Upper lobe of right lung (tissue), 1 donor: ENCODE results near the gene TEAD1. TPM values are rescaled to one million over a fixed set of nuclear protein-coding genes. Genes with fewer than 3 reads are reported as not detected.

Experiments used
- ATAC-seq: fragments of 200-7000 bp; cut with Tn5 transposase; one replicate; pipeline ENCODE4 v1.9.1; 2020; ENCODE audit warnings: mild to moderate bottlenecking, moderate library complexity
- DNase-seq: peaks from one replicate; pipeline ENCODE4 v3.0.0-alpha.2; 2020
- H3K27ac ChIP-seq: fragments of 200-600 bp; one replicate; pipeline ENCODE4 v1.8.0; 2022
- H3K27me3 ChIP-seq: fragments of 200-600 bp; one replicate; pipeline ENCODE4 v1.8.0; 2022; ENCODE audit warnings: mild to moderate bottlenecking
- H3K36me3 ChIP-seq: fragments of 200-600 bp; one replicate; pipeline ENCODE4 v1.8.0; 2022
- H3K4me1 ChIP-seq: fragments of 200-600 bp; one replicate; pipeline ENCODE4 v1.8.0; 2022
- H3K4me3 ChIP-seq: fragments of 200-600 bp; one replicate; pipeline ENCODE4 v1.8.0; 2022; ENCODE audit warnings: mild to moderate bottlenecking
- H3K9me3 ChIP-seq: fragments of 200-600 bp; one replicate; pipeline ENCODE4 v1.8.0; 2022
- CTCF ChIP-seq: fragments of 200-600 bp; IDR thresholded peaks from one replicate; pipeline ENCODE4 v1.8.0; 2022; ENCODE audit warnings: antibody characterized with exemption
- intact Hi-C: fragments of 100-400 bp; cut with DNase I; formaldehyde crosslinking; loops from one replicate; pipeline ENCODE4 v1.11.0; 2022
- total RNA-seq: library from RNA; stranded (reverse); fragmentation: NEBNext Ultra II Directional; extraction: Animal tissue kit (Norgen Biotek cat#: 25700); gene quantifications from one replicate; pipeline ENCODE4 v1.2.1, GENCODE V29; 2021
- donor health status: DM: no; HTN: yes; CAD: no; lungs with severe emphysema.

The TEAD1 gene
- total RNA-seq, 1 donor from 2014 or later: 72.3 TPM

GRCh38 chr11:12834630-12835029 is 160.4 kb downstream of the TEAD1 start:
- peaks cover 5% of the 10 kb centered on the region for H3K4me1 ChIP-seq
- intact Hi-C loops: no loop called here
- ATAC-seq: no peak
- H3K27ac ChIP-seq: no peak overlapping the region
- no peaks in the 10 kb centered on the region for H3K27me3 ChIP-seq
- H3K9me3 ChIP-seq: no peaks in the 10 kb centered on the region
- no peak for TF ChIP-seq CTCF
- no peak overlapping the region for H3K4me3 ChIP-seq
- no peaks in the 10 kb centered on the region for H3K36me3 ChIP-seq
- no peak for DNase-seq

- intact Hi-C loops: no loop called here
- ATAC-seq: peak; percentile 75
- DNase-seq: peak; percentile 74
- no peaks in the 10 kb centered on the region for H3K27me3 ChIP-seq
- peaks cover 5% of the 10 kb centered on the region for H3K4me1 ChIP-seq
- H3K9me3 ChIP-seq: no peaks in the 10 kb centered on the region
- H3K27ac ChIP-seq: no peak overlapping the region
- H3K4me3 ChIP-seq: no peak overlapping the region
- H3K36me3 ChIP-seq: no peaks in the 10 kb centered on the region
- no peak for TF ChIP-seq CTCF
Measured at GRCh38 chr11:12835286-12835685, 161.1 kb downstream of the TEAD1 start.

GRCh38 chr11:12838463-12839123 is 164.4 kb downstream of the TEAD1 start:
- H3K27ac ChIP-seq: no peak overlapping the region

GRCh38 chr11:12840871-12841660 is 166.8 kb downstream of the TEAD1 start:
- DNase-seq: no peak
- peaks cover 18% of the 10 kb centered on the region for H3K4me1 ChIP-seq
- no peak for ATAC-seq
- H3K27ac ChIP-seq: no peak overlapping the region
- TF ChIP-seq CTCF: no peak
- intact Hi-C loops: no loop called here
- H3K4me3 ChIP-seq: no peak overlapping the region
- H3K9me3 ChIP-seq: no peaks in the 10 kb centered on the region
- no peaks in the 10 kb centered on the region for H3K27me3 ChIP-seq
- no peaks in the 10 kb centered on the region for H3K36me3 ChIP-seq

More at GRCh38 chr11:12838463-12839123, 164.4 kb downstream of the TEAD1 start:
- H3K36me3 ChIP-seq: no peaks in the 10 kb centered on the region
- no peaks in the 10 kb centered on the region for H3K9me3 ChIP-seq
- H3K4me3 ChIP-seq: peak overlapping the region; percentile 21
- H3K27me3 ChIP-seq: no peaks in the 10 kb centered on the region
- TF ChIP-seq CTCF: no peak
- ATAC-seq (no peak), DNase-seq (no peak)
- intact Hi-C loops: no loop called here
- peaks cover 13% of the 10 kb centered on the region for H3K4me1 ChIP-seq

GRCh38 chr11:12841946-12842630 is 167.9 kb downstream of the TEAD1 start:
- peak; percentile 64 for ATAC-seq
- Histone ChIP-seq H3K27ac (peak overlapping the region; percentile 38), H3K27me3 (no peaks in the 10 kb centered on the region), H3K4me3 (no peak overlapping the region), H3K36me3 (no peaks in the 10 kb centered on the region), H3K9me3 (no peaks in the 10 kb centered on the region), H3K4me1 (peaks cover 24% of the 10 kb centered on the region)
- no peak for TF ChIP-seq CTCF
- intact Hi-C loops: no loop called here
- no peak for DNase-seq
